Aorta (tissue), 5 donors: ENCODE data around the gene SPPL3. TPM values are rescaled to one million over a fixed set of nuclear protein-coding genes. Genes with fewer than 3 reads are reported as not detected.

Experiments
- ATAC-seq: fragments of 200-7000 bp; cut with Tn5 transposase; one replicate; pipeline ENCODE4 v1.9.1; 2022; ENCODE audit warnings: moderate library complexity; ENCODE audit not compliant: low FRiP score
- DNase-seq, 2 donors: peaks; one replicate each; pipeline ENCODE4 v3.0.0-alpha.2; 2020
- H3K27ac ChIP-seq, 2 donors: one replicate each; pipeline ENCODE4 v1.5.1; 2013; ENCODE audit warnings: low read length in 2 of 2, mild to moderate bottlenecking in 2 of 2, moderate library complexity in 2 of 2, control low read depth in 1 of 2, inconsistent platforms in 1 of 2, low read depth in 1 of 2
- H3K27me3 ChIP-seq, 2 donors: one replicate each; pipeline ENCODE4 v1.6.1; 2013; ENCODE audit warnings: control low read depth in 1 of 2, low read length in 1 of 2, mild to moderate bottlenecking in 1 of 2, moderate library complexity in 1 of 2; ENCODE audit not compliant: insufficient read depth in 2 of 2, control insufficient read depth in 1 of 2
- H3K36me3 ChIP-seq, 2 donors: one replicate each; pipeline ENCODE4 v1.6.1; 2013; ENCODE audit warnings: control low read depth in 1 of 2, low read length in 1 of 2, mild to moderate bottlenecking in 1 of 2; ENCODE audit not compliant: insufficient read depth in 2 of 2, control insufficient read depth in 1 of 2
- H3K4me1 ChIP-seq, 2 donors: one replicate each; pipeline ENCODE4 v1.6.1; 2013; ENCODE audit warnings: low read length in 2 of 2, control low read depth in 1 of 2, mild to moderate bottlenecking in 1 of 2, moderate library complexity in 1 of 2; ENCODE audit not compliant: insufficient read depth in 2 of 2, control insufficient read depth in 1 of 2
- H3K4me3 ChIP-seq, 2 donors: one replicate each; pipeline ENCODE4 v1.5.1; 2013; ENCODE audit warnings: low read length in 2 of 2, control low read depth in 1 of 2, mild to moderate bottlenecking in 1 of 2
- H3K9me3 ChIP-seq: one replicate; pipeline ENCODE4 v1.6.1; 2013; ENCODE audit warnings: mild to moderate bottlenecking, low read length; ENCODE audit not compliant: control insufficient read depth
- WGBS, 2 donors: extraction: QIAGEN DNeasy Blood & Tissue Kit; methylation state at CpG; one replicate each; pipeline ENCODE4 v1.1.7; 2013; 5-methylcytosine and 5-hydroxymethylcytosine counted together
- intact Hi-C, 2 donors: fragments of 100-400 bp; cut with DNase I; formaldehyde crosslinking; loops; one replicate each; pipeline versions ENCODE4 v1.14.2 to v1.15.0; 2022
- polyA plus RNA-seq, 2 donors: library from polyadenylated mRNA; stranded (reverse); fragments of 200-250 nt; gene quantifications; one replicate each; pipeline ENCODE4 v1.2.3, GENCODE V29; 2013
- total RNA-seq, 2 donors: library from RNA; stranded (reverse); fragmentation: NEBNext Ultra II Directional; extraction: Animal tissue kit (Norgen Biotek cat#: 25700); gene quantifications; one replicate each; pipeline ENCODE4 v1.2.1, GENCODE V29; 2021
- donor health status: healthy with polysubstance abuse.
- donor health status: Bipolar disorder and iron deficiency.
- donor health status: DM: no; HTN: no; CAD: no.
- donor health status: DM: no; HTN: no; CAD: no.
- donor health status: DM: yes; HTN: yes; CAD: no.

Gene SPPL3
- total and polyA plus RNA-seq, 4 donors = 5.4 to 48.9 (median 27.4) TPM

DNA sequence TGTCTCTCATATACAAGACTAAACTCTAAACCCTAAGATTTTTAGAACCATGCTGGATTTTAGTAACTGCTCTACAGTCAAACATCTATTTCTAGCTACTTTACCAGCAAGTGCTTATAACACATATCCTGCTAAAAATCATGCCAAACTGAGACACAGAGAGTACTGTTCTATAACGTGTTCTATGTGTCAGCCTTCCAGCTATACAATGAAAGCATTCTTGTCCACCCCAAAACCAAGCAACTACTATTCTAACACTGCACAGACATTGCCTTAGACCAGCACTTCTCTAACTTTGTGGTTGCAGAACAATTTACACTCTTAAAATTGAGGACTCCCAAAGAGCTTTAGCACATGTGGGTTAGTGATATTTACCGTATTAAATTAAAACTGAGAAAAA lies 85.7 kb downstream of the SPPL3 start:
- Histone ChIP-seq H3K4me3 (no peak overlapping the region), H3K36me3 (no peaks in the 10 kb centered on the region), H3K9me3 (no peaks in the 10 kb centered on the region), H3K4me1 (peaks cover 0 to 3% of the 10 kb centered on the region in 2 donors), H3K27me3 (no peaks in the 10 kb centered on the region), H3K27ac (no peak overlapping the region)
- ATAC-seq (no peak), DNase-seq (no peak)
- 68 to 71% methylated on average over 2 of the region's 2 CpGs for WGBS, 2 donors
- intact Hi-C loops = no loop called here

DNA sequence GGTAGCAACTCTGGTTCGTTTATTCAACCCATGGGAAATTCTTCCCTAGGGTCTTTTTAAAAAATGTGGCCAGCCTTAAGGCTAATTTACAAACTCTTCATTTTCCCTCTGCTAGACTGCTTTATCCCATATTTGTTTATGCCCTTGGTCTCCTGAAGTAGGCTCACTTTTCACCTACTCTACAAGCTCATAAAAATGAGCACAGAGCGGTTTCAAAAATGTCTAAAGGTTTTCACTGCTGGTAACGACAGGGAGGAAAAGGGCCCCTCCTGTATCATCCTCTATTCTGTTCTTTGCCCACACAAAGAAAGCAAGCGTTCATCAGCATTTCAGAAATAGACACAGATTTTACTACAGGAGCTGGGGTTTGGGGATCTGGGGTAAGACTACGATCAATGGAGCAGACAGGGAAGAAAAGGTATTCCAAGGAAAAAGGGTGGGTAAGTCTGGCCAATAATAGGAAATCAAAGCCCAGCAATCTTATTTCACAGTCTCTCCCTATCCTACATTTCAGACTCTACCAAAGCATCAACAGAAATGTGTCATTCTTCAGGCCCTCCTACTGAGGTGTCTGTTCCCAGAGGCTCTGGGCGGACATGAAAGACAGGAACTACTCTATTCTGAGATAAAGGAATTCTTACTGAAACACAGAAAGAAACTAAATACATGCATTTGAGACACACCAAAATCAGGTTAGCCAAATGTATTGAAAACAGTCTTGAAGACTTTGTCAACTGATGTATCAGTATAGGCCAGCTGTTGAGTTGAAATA lies 86.4 kb downstream of the SPPL3 start:
- no peak overlapping the region for H3K27ac ChIP-seq
- intact Hi-C loops = no loop called here
- no peaks in the 10 kb centered on the region for H3K36me3 ChIP-seq
- WGBS, 2 donors = 96 to 97% methylated on average over 6 of the region's 6 CpGs
- H3K4me3 ChIP-seq = no peak overlapping the region
- H3K9me3 ChIP-seq = no peaks in the 10 kb centered on the region
- peaks cover 0 to 3% of the 10 kb centered on the region in 2 donors for H3K4me1 ChIP-seq
- ATAC-seq = no peak
- no peaks in the 10 kb centered on the region for H3K27me3 ChIP-seq
- DNase-seq = no peak

GRCh38 chr12:120816363-120816762 lies 87.8 kb downstream of the SPPL3 start:
- H3K27ac ChIP-seq = no peak overlapping the region
- 68 to 75% methylated on average over 2 of the region's 2 CpGs for WGBS, 2 donors

GRCh38 chr12:120814903-120815429 lies 89.2 kb downstream of the SPPL3 start:
- Histone ChIP-seq H3K9me3 (no peaks in the 10 kb centered on the region), H3K4me3 (no peak overlapping the region), H3K36me3 (no peaks in the 10 kb centered on the region), H3K27me3 (no peaks in the 10 kb centered on the region), H3K27ac (no peak overlapping the region), H3K4me1 (peaks cover 0 to 1% of the 10 kb centered on the region in 2 donors)
- ATAC-seq = no peak
- DNase-seq = no peak
- 63 to 69% methylated on average over 1 of the region's 1 CpG for WGBS, 2 donors
- intact Hi-C loops = no loop called here

More at GRCh38 chr12:120816363-120816762, 87.8 kb downstream of the SPPL3 start:
- Histone ChIP-seq H3K36me3 (no peaks in the 10 kb centered on the region), H3K4me3 (no peak overlapping the region), H3K9me3 (no peaks in the 10 kb centered on the region), H3K4me1 (peaks cover 0 to 1% of the 10 kb centered on the region in 2 donors), H3K27me3 (no peaks in the 10 kb centered on the region)
- ATAC-seq = no peak
- DNase-seq = no peak
- intact Hi-C loops = no loop called here

DNA sequence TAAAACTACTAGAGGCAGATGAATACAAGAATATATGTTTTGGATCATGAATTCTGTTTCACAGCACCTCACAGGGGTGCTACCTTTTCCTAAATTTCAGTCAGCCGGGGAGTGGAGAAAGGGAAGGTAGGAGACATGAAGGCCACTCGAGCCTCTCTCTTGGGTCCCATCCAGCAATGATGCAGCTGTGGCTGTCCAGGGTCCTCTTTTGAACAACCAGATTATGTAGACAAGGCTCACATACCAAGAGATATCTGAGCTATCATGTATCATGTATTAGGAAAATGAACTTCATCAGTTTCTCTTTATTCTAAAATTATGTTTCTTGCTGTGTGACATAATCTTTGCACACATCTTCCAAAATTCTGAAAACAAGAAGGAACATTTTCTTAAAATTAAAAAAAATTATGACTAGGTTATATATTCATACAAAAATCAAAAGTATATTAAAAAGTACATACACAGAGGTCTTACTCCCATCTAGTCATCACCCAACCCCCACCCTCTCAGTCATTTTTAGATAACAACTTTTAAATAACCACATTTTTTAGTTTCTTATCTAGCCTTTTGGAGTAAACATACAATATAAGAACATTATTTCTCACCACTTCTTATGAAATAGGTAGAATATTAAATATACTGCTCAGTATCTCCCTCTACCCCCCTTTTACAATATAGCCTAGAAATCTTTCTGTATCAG lies 89.8 kb downstream of the SPPL3 start:
- no peaks in the 10 kb centered on the region for H3K9me3 ChIP-seq
- DNase-seq (no peak), ATAC-seq (no peak)
- H3K36me3 ChIP-seq = peaks cover 0 to 2% of the 10 kb centered on the region in 2 donors
- no peaks in the 10 kb centered on the region for H3K27me3 ChIP-seq
- H3K4me3 ChIP-seq = no peak overlapping the region
- H3K4me1 ChIP-seq = peaks cover 0 to 1% of the 10 kb centered on the region in 2 donors
- no peak overlapping the region for H3K27ac ChIP-seq
- intact Hi-C loops = no loop called here
- WGBS, 2 donors = 81 to 86% methylated on average over 2 of the region's 2 CpGs

DNA sequence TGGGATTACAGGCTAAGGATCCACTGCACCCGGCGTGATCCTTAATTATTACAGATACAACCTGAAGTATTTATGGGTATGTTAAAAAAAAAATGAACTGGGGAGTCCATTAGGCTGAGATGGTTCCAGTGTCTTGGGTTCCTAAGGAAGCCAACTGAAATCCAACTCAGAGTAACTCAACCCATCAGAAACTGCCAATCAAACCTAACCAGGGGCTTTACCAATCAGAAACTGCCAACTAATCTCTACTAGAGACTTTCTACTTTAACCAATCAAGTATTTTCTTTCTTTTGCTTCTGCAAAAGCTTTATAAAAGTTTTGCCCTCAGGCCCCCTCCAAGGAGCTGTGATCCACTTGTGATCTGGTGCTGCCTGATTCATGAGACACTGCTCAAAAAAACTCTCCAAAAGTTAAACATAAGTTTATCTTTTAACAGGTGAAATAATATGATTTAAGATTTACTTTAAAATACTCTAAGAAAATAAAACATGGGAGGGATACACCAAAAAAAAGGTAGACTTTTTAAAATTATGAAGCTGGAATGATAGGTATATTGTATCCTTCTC lies 90.5 kb downstream of the SPPL3 start:
- no peaks in the 10 kb centered on the region for H3K9me3 ChIP-seq
- intact Hi-C loops = no loop called here
- H3K4me1 ChIP-seq = peaks cover 0 to 1% of the 10 kb centered on the region in 2 donors
- DNase-seq (no peak), ATAC-seq (no peak)
- H3K36me3 ChIP-seq = peaks cover 0 to 2% of the 10 kb centered on the region in 2 donors
- H3K4me3 ChIP-seq = no peak overlapping the region
- no peak overlapping the region for H3K27ac ChIP-seq
- H3K27me3 ChIP-seq = no peaks in the 10 kb centered on the region
- WGBS, 2 donors = 98 to 100% methylated on average over 2 of the region's 2 CpGs

GRCh38 chr12:120810021-120810420 lies 94.1 kb downstream of the SPPL3 start:
- no peak overlapping the region for H3K4me3 ChIP-seq
- peaks cover 0 to 2% of the 10 kb centered on the region in 2 donors for H3K36me3 ChIP-seq
- no peaks in the 10 kb centered on the region for H3K27me3 ChIP-seq
- WGBS, 2 donors = 96 to 99% methylated on average over 3 of the region's 3 CpGs
- H3K9me3 ChIP-seq = no peaks in the 10 kb centered on the region
- DNase-seq (no peak), ATAC-seq (no peak)
- intact Hi-C loops = no loop called here
- no peak overlapping the region for H3K27ac ChIP-seq
- peaks cover 0 to 1% of the 10 kb centered on the region in 2 donors for H3K4me1 ChIP-seq

- no peak overlapping the region for H3K4me3 ChIP-seq
- no peak for ATAC-seq
- no peak overlapping the region for H3K27ac ChIP-seq
- peaks cover 0 to under 1% of the 10 kb centered on the region in 2 donors for H3K36me3 ChIP-seq
- peaks cover 0 to 4% of the 10 kb centered on the region in 2 donors for H3K4me1 ChIP-seq
- no peaks in the 10 kb centered on the region for H3K27me3 ChIP-seq
- H3K9me3 ChIP-seq = no peaks in the 10 kb centered on the region
- intact Hi-C loops = no loop called here
- no peak for DNase-seq
Measured at GRCh38 chr12:120804428-120804827, 99.7 kb downstream of the SPPL3 start.
